ENCODE measurements around the gene ETV4. TPM values are rescaled to one million over a fixed set of nuclear protein-coding genes. Genes with fewer than 3 reads are reported as not detected.
A peak's percentile ranks its signal among the peaks of the same experiment; 100 is the strongest.

Gene ETV4
- polyA plus RNA-seq, 2 of the 4 experiments (the other 2 are of a cell fraction): 18.5 to 39.1 TPM

- TF ChIP-seq PBX3 (IDR thresholded peaks at IDR 0.05) (no peak), HOXA7 (CRISPR knock-in tag; IDR thresholded peaks at IDR 0.05) (no peak), HES2 (IDR thresholded peaks at IDR 0.05) (no peak)
Observed at GRCh38 chr17:43533699-43534098, 12.4 kb downstream of the ETV4 start (continued).

GRCh38 chr17:43532581-43532980 lies 13.6 kb downstream of the ETV4 start:
- no peak for FAIRE-seq
- TF ChIP-seq ZNF302 (CRISPR knock-in tag; IDR thresholded peaks at IDR 0.05) (no peak), NPAS2 (CRISPR knock-in tag; IDR thresholded peaks at IDR 0.05; ENCODE audit: borderline replicate concordance) (no peak), HOXA7 (CRISPR knock-in tag; IDR thresholded peaks at IDR 0.05) (no peak), HEYL (CRISPR knock-in tag; IDR thresholded peaks at IDR 0.05) (no peak), FOXS1 (CRISPR knock-in tag; IDR thresholded peaks at IDR 0.05) (no peak), HDAC2 (IDR thresholded peaks at IDR 0.05) (no peak), NFE2L2 (conservative IDR thresholded peaks at IDR 0.05; ENCODE audit: low read length) (no peak), PHF8 (IDR thresholded peaks at IDR 0.05; ENCODE audit: borderline replicate concordance, low read depth) (no peak), FOSL2 (IDR thresholded peaks at IDR 0.05) (no peak), FOSL2 (CRISPR knock-in tag; IDR thresholded peaks at IDR 0.05) (no peak), MYC (IDR thresholded peaks at IDR 0.05; ENCODE audit: borderline replicate concordance, low read length) (no peak), FOSB (CRISPR knock-in tag; IDR thresholded peaks at IDR 0.05) (no peak), ELK1 (IDR thresholded peaks at IDR 0.05; ENCODE audit: low read depth, low read length) (no peak), SMC3 (IDR thresholded peaks at IDR 0.05) (no peak), POLR2AphosphoS2 (conservative IDR thresholded peaks at IDR 0.05; ENCODE audit: low read length) (no peak)
- TF ChIP-seq, protein P1, sequence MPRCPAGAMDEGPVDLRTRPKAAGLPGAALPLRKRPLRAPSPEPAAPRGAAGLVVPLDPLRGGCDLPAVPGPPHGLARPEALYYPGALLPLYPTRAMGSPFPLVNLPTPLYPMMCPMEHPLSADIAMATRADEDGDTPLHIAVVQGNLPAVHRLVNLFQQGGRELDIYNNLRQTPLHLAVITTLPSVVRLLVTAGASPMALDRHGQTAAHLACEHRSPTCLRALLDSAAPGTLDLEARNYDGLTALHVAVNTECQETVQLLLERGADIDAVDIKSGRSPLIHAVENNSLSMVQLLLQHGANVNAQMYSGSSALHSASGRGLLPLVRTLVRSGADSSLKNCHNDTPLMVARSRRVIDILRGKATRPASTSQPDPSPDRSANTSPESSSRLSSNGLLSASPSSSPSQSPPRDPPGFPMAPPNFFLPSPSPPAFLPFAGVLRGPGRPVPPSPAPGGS (IDR thresholded peaks at IDR 0.05): no peak
- TF ChIP-seq, protein P2, sequence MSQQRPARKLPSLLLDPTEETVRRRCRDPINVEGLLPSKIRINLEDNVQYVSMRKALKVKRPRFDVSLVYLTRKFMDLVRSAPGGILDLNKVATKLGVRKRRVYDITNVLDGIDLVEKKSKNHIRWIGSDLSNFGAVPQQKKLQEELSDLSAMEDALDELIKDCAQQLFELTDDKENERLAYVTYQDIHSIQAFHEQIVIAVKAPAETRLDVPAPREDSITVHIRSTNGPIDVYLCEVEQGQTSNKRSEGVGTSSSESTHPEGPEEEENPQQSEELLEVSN (IDR thresholded peaks at IDR 0.05; ENCODE audit: borderline replicate concordance, low read depth): no peak
- TF ChIP-seq, protein P3, sequence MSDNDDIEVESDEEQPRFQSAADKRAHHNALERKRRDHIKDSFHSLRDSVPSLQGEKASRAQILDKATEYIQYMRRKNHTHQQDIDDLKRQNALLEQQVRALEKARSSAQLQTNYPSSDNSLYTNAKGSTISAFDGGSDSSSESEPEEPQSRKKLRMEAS (IDR thresholded peaks at IDR 0.05): no peak
- no peak overlapping the region for H3K4me2 ChIP-seq
- ChIA-PET POLR2A (interaction anchor here (1.1 kb wide), 1 partner anchor 13 kb away, joined by 4 read pairs; no protein-coding TSS in a partner anchor), CTCF (interaction anchor here (1.0 to 6.2 kb wide), 4 partner anchors 9 to 48 kb away, joined by 3 to 50 read pairs (median 10); partner anchors contain the start of gene DHX8)
- no peak for DNase-seq (ENCODE audit: low read depth in 1 of 2, low spot score in 1 of 2)
- H3K4me1 ChIP-seq: peaks cover 45% of the 10 kb centered on the region
- H3K27ac ChIP-seq: no peak overlapping the region
- WGBS (ENCODE audit: missing lambda C conversion rate): 84% methylated on average over 10 of the region's 10 CpGs
- ATAC-seq: no peak
- H3K4me3 ChIP-seq: no peak overlapping the region
- no peaks in the 10 kb centered on the region for H3K9me3 ChIP-seq

GRCh38 chr17:43531955-43532354 lies 14.2 kb downstream of the ETV4 start:
- ATAC-seq (no peak), FAIRE-seq (no peak), DNase-seq (ENCODE audit: low read depth in 1 of 2, low spot score in 1 of 2) (no peak)
- Histone ChIP-seq H3K9me3 (no peaks in the 10 kb centered on the region), H3K4me1 (peaks cover 45% of the 10 kb centered on the region), H3K27ac (no peak overlapping the region), H3K4me3 (no peak overlapping the region), H3K4me2 (0 out of 3 replicates have a peak overlapping the region, but pooled peaks have one; percentile 16)
- POLR2A ChIA-PET: no interaction called here
- CTCF ChIA-PET: interaction anchor here (1.0 to 7.7 kb wide), 5 partner anchors 9 to 48 kb away, joined by 3 to 50 read pairs (median 8); partner anchors contain the start of gene DHX8
- WGBS (ENCODE audit: missing lambda C conversion rate): 65% methylated on average over 8 of the region's 8 CpGs
- TF ChIP-seq ZNF302 (CRISPR knock-in tag; IDR thresholded peaks at IDR 0.05) (no peak), FOSL2 (IDR thresholded peaks at IDR 0.05) (no peak), FOSL2 (CRISPR knock-in tag; IDR thresholded peaks at IDR 0.05) (peak; percentile 50)
